Astrocyte (in vitro differentiated cells and primary cell): Measurements from ENCODE around the gene SOX9.

Experiments used
- CTCF ChIP-seq: IDR thresholded peaks from 2 replicates; pipeline ENCODE4 v1.5.1; 2011; ENCODE audit warnings: low read depth, mild to moderate bottlenecking, inconsistent platforms, low read length, moderate library complexity; ENCODE audit not compliant: insufficient read depth
- EZH2 ChIP-seq: IDR thresholded peaks from 2 replicates; pipeline ENCODE4 v1.6.1; 2012; ENCODE audit warnings: mild to moderate bottlenecking, low read length, inconsistent platforms; ENCODE audit not compliant: insufficient read depth

GRCh38 chr17:72128039-72128438 is 7.2 kb downstream of the SOX9 start:
- TF ChIP-seq EZH2 (no peak), CTCF (no peak)
